ENCODE measurements around the gene MT1F. TPM values are rescaled to one million over a fixed set of nuclear protein-coding genes. Genes with fewer than 3 reads are reported as not detected.

The MT1F gene
- total RNA-seq, 1 experiment from 2014 or later: 2.1 TPM

GRCh38 chr16:56701534-56701933, 43.8 kb downstream of the MT1F start:
- H3K4me3 ChIP-seq (ENCODE audit: low read depth in 2 of 2, low read length in 2 of 2): no peak overlapping the region
- BruUV-seq (replicated peaks): no TSS peak

DNA sequence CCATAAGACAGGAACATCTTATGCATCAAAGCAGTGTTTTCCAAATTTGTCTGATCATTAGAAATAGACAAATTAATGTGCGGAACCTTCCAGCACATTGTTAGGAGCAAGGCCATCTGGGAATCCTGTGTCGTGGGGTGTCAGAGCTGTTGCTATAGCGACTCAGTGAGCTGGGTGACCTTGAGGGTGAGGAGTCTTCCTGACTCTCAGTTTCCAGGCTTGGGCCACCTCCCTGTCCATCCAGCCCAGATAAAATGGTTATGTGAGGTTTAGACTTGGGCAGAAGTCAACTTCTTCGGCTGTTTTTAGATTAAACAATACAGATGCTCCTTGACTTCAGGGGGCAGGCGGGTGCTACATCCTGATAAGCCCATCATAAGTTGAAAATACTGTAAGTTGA, 45.1 kb downstream of the MT1F start:
- DNase-seq (ENCODE audit: low read depth, low spot score): no peak
- ChIA-PET CTCF (interaction anchor here (1.9 kb wide), 1 partner anchor 99 kb away, joined by 12 read pairs; no protein-coding TSS in a partner anchor), POLR2A (no interaction called here)
- Histone ChIP-seq H3K4me3 (ENCODE audit: low read depth in 2 of 2, low read length in 2 of 2) (no peak overlapping the region), H3K4me1 (ENCODE audit: control insufficient read depth, insufficient read depth, low read length) (no peaks in the 10 kb centered on the region), H3K9me3 (ENCODE audit: control insufficient read depth, insufficient read depth, low read depth, low read length) (no peaks in the 10 kb centered on the region), H3K36me3 (ENCODE audit: control insufficient read depth, insufficient read depth, low read length) (no peaks in the 10 kb centered on the region), H3K27me3 (ENCODE audit: control insufficient read depth, insufficient read depth, low read length) (no peaks in the 10 kb centered on the region), H3K27ac (ENCODE audit: low read length) (no peak overlapping the region; the same call in 1 of the 2 replicates)
- intact Hi-C loops (cut with micrococcal nuclease; ENCODE audit: unreplicated experiment) (loop anchor here (5.0 kb wide), 2 partner anchors 96 to 191 kb away; partner anchors contain the start of gene MT2A), in situ Hi-C loops (cut with HindIII; ENCODE audit: low pct_unique_long_range_greater_than_20kb, low sequenced_read_pairs) (no loop called here)
- BruUV-seq (replicated peaks): no TSS peak
- ATAC-seq: no peak
- TF ChIP-seq, protein P1, sequence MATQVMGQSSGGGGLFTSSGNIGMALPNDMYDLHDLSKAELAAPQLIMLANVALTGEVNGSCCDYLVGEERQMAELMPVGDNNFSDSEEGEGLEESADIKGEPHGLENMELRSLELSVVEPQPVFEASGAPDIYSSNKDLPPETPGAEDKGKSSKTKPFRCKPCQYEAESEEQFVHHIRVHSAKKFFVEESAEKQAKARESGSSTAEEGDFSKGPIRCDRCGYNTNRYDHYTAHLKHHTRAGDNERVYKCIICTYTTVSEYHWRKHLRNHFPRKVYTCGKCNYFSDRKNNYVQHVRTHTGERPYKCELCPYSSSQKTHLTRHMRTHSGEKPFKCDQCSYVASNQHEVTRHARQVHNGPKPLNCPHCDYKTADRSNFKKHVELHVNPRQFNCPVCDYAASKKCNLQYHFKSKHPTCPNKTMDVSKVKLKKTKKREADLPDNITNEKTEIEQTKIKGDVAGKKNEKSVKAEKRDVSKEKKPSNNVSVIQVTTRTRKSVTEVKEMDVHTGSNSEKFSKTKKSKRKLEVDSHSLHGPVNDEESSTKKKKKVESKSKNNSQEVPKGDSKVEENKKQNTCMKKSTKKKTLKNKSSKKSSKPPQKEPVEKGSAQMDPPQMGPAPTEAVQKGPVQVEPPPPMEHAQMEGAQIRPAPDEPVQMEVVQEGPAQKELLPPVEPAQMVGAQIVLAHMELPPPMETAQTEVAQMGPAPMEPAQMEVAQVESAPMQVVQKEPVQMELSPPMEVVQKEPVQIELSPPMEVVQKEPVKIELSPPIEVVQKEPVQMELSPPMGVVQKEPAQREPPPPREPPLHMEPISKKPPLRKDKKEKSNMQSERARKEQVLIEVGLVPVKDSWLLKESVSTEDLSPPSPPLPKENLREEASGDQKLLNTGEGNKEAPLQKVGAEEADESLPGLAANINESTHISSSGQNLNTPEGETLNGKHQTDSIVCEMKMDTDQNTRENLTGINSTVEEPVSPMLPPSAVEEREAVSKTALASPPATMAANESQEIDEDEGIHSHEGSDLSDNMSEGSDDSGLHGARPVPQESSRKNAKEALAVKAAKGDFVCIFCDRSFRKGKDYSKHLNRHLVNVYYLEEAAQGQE (IDR thresholded peaks at IDR 0.05; ENCODE audit: insufficient read depth in 1 of 2, low read depth in 2 of 2, low read length in 1 of 2): no peak
- TF ChIP-seq POLR2AphosphoS5 (IDR thresholded peaks at IDR 0.05; ENCODE audit: low read depth, low read length) (no peak), SIN3A (IDR thresholded peaks at IDR 0.05; ENCODE audit: borderline replicate concordance, insufficient read depth, low read depth, low read length) (no peak), TCF7L2 (IDR thresholded peaks at IDR 0.05; ENCODE audit: low read depth, low read length) (no peak)
- TF ChIP-seq, protein P2, sequence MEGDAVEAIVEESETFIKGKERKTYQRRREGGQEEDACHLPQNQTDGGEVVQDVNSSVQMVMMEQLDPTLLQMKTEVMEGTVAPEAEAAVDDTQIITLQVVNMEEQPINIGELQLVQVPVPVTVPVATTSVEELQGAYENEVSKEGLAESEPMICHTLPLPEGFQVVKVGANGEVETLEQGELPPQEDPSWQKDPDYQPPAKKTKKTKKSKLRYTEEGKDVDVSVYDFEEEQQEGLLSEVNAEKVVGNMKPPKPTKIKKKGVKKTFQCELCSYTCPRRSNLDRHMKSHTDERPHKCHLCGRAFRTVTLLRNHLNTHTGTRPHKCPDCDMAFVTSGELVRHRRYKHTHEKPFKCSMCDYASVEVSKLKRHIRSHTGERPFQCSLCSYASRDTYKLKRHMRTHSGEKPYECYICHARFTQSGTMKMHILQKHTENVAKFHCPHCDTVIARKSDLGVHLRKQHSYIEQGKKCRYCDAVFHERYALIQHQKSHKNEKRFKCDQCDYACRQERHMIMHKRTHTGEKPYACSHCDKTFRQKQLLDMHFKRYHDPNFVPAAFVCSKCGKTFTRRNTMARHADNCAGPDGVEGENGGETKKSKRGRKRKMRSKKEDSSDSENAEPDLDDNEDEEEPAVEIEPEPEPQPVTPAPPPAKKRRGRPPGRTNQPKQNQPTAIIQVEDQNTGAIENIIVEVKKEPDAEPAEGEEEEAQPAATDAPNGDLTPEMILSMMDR (IDR thresholded peaks at IDR 0.05): no peak

More at GRCh38 chr16:56701534-56701933, 43.8 kb downstream of the MT1F start:
- Histone ChIP-seq H3K27me3 (ENCODE audit: control insufficient read depth, insufficient read depth, low read length) (no peaks in the 10 kb centered on the region), H3K36me3 (ENCODE audit: control insufficient read depth, insufficient read depth, low read length) (no peaks in the 10 kb centered on the region), H3K9me3 (ENCODE audit: control insufficient read depth, insufficient read depth, low read depth, low read length) (peaks cover 3% of the 10 kb centered on the region; the same call in 1 of the 2 replicates), H3K4me1 (ENCODE audit: control insufficient read depth, insufficient read depth, low read length) (no peaks in the 10 kb centered on the region), H3K27ac (ENCODE audit: low read length) (no peak overlapping the region; the same call in 1 of the 2 replicates)
- in situ Hi-C loops (cut with HindIII; ENCODE audit: low pct_unique_long_range_greater_than_20kb, low sequenced_read_pairs): no loop called here
- ChIA-PET POLR2A (interaction anchor here (0.7 kb wide), 1 partner anchor 24 kb away, joined by 6 read pairs; no protein-coding TSS in a partner anchor), CTCF (interaction anchor here (0.6 to 1.9 kb wide), 7 partner anchors 18 to 184 kb away, joined by 3 to 12 read pairs (median 5); no protein-coding TSS in a partner anchor)
- DNase-seq (ENCODE audit: low read depth, low spot score) (no peak), ATAC-seq (no peak)
- TF ChIP-seq POLR2AphosphoS5 (IDR thresholded peaks at IDR 0.05; ENCODE audit: low read depth, low read length) (no peak), SIN3A (IDR thresholded peaks at IDR 0.05; ENCODE audit: borderline replicate concordance, insufficient read depth, low read depth, low read length) (no peak), TCF7L2 (IDR thresholded peaks at IDR 0.05; ENCODE audit: low read depth, low read length) (no peak)
- TF ChIP-seq, protein P2 (IDR thresholded peaks at IDR 0.05): no peak
- intact Hi-C loops (cut with micrococcal nuclease; ENCODE audit: unreplicated experiment): loop anchor here (5.0 kb wide), 2 partner anchors 94 to 189 kb away; partner anchors contain the start of gene MT2A

Other genes starting within 250 kb of the MT1F start
- 89.6 TPM for gene AMFR, start 232.4 kb upstream of the MT1F start, total RNA-seq (2021; ENCODE audit: unreplicated experiment)
- 97.6 TPM for gene NUDT21, start 206.6 kb upstream of the MT1F start, total RNA-seq (2021; ENCODE audit: unreplicated experiment)
- gene OGFOD1, start 206.4 kb upstream of the MT1F start, total RNA-seq (2021; ENCODE audit: unreplicated experiment): 35.8 TPM
- gene BBS2, start 137.9 kb upstream of the MT1F start, total RNA-seq (2021; ENCODE audit: unreplicated experiment): 24.0 TPM
- gene MT4, start 92.9 kb upstream of the MT1F start, total RNA-seq (2021; ENCODE audit: unreplicated experiment): not detected
- not detected for gene MT3, start 68.4 kb upstream of the MT1F start, total RNA-seq (2021; ENCODE audit: unreplicated experiment)
- gene MT2A, start 49.4 kb upstream of the MT1F start, total RNA-seq (2021; ENCODE audit: unreplicated experiment): 673 TPM
- gene MT1E, start 32.2 kb upstream of the MT1F start, total RNA-seq (2021; ENCODE audit: unreplicated experiment): 170 TPM
- gene MT1M, start 25.3 kb upstream of the MT1F start, total RNA-seq (2021; ENCODE audit: unreplicated experiment): 1.8 TPM
- gene MT1A, start 19.3 kb upstream of the MT1F start, total RNA-seq (2021; ENCODE audit: unreplicated experiment): 52.1 TPM
- not detected for gene MT1B, start 6.1 kb upstream of the MT1F start, total RNA-seq (2021; ENCODE audit: unreplicated experiment)
- gene MT1G, start 10.1 kb downstream of the MT1F start, total RNA-seq (2021; ENCODE audit: unreplicated experiment): 2.2 TPM
- gene MT1H, start 11.9 kb downstream of the MT1F start, total RNA-seq (2021; ENCODE audit: unreplicated experiment): not detected
- gene MT1X, start 24.5 kb downstream of the MT1F start, total RNA-seq (2021; ENCODE audit: unreplicated experiment): 25.9 TPM
- 88.5 TPM for gene NUP93, start 72.2 kb downstream of the MT1F start, total RNA-seq (2021; ENCODE audit: unreplicated experiment)
- gene SLC12A3, start 207.2 kb downstream of the MT1F start, total RNA-seq (2021; ENCODE audit: unreplicated experiment): 0.15 TPM

All from Panc1 (cell line).